GM12891 (cell line): ENCODE measurements around the gene IL1F10.

Experiments
- POLR2A ChIP-seq: IDR thresholded peaks from 2 replicates; pipeline ENCODE4 v1.6.1; 2011; ENCODE audit warnings: low read depth, low read length, control low read depth
- POLR2AphosphoS5 ChIP-seq: IDR thresholded peaks from 2 replicates; pipeline ENCODE4 v1.6.1; 2011; ENCODE audit warnings: low read depth, low read length, control low read depth
- POU2F2 ChIP-seq: IDR thresholded peaks from 2 replicates; pipeline ENCODE4 v1.6.1; 2011; ENCODE audit warnings: low read depth, mild to moderate bottlenecking, control low read depth, low read length, moderate library complexity

GRCh38 chr2:113054066-113054465 is 13.7 kb upstream of the IL1F10 start:
- TF ChIP-seq POLR2AphosphoS5 = no peak
- TF ChIP-seq POLR2A = no peak
- no peak for TF ChIP-seq POU2F2
